WTC11 (cell line): ENCODE data around the gene TSC22D3. TPM values are rescaled to one million over a fixed set of nuclear protein-coding genes. Genes with fewer than 3 reads are reported as not detected.

ENCODE experiments used
- ATAC-seq: fragments of 200-7000 bp; cut with Tn5 transposase; 2 replicates; pipeline ENCODE4 v1.10.0; 2021; ENCODE audit warnings: mild to moderate bottlenecking, moderate library complexity
- CTCF ChIA-PET: fragments of 300-600 bp; sonication (Branson Sonifier 250); formaldehyde crosslinking; loops from one replicate; lab custom pipeline; 2021; ENCODE audit warnings: antibody characterized with exemption; lab: Charles Lee
- POLR2A ChIA-PET: fragments of 350-600 bp; sonication (Branson Sonifier 250); formaldehyde crosslinking; loops from one replicate; lab custom pipeline; 2021; ENCODE audit warnings: antibody characterized with exemption; lab: Charles Lee
- DNase-seq: peaks from one replicate; pipeline ENCODE4 v3.0.0; 2021; ENCODE audit warnings: low spot score
- H3K27ac Mint-ChIP-seq: 2 replicates; pipeline ENCODE4 v1.8.0; 2021; ENCODE audit warnings: mixed read lengths
- H3K27me3 Mint-ChIP-seq: 2 replicates; pipeline ENCODE4 v1.8.0; 2021; ENCODE audit warnings: low read depth, mild to moderate bottlenecking, moderate library complexity, mixed read lengths
- H3K36me3 Mint-ChIP-seq: 2 replicates; pipeline ENCODE4 v1.8.0; 2021; ENCODE audit warnings: mixed read lengths
- H3K4me1 Mint-ChIP-seq: 2 replicates; pipeline ENCODE4 v1.8.0; 2022; ENCODE audit warnings: mixed read lengths
- H3K4me3 Mint-ChIP-seq: 2 replicates; pipeline ENCODE4 v1.8.0; 2021; ENCODE audit warnings: mild to moderate bottlenecking, moderate library complexity, mixed read lengths
- H3K9me3 Mint-ChIP-seq: 2 replicates; pipeline ENCODE4 v1.8.0; 2021; ENCODE audit warnings: mixed read lengths
- AR ChIP-seq: fragments of 250-450 bp; sonication (Bioruptor Pico); IDR thresholded peaks from 2 replicates; pipeline ENCODE4 v1.9.0; 2021; ENCODE audit warnings: mild to moderate bottlenecking
- ATF1 ChIP-seq: sonication (generic); formaldehyde crosslinking; IDR thresholded peaks from 2 replicates; pipeline ENCODE4 v1.8.1; 2023; ENCODE audit warnings: mild to moderate bottlenecking, moderate library complexity, missing genetic modification reagents
- ATF3 ChIP-seq: sonication (generic); formaldehyde crosslinking; conservative IDR thresholded peaks from 2 replicates; pipeline ENCODE4 v1.8.1; 2022; ENCODE audit warnings: mild to moderate bottlenecking, missing genetic modification reagents
- CTCF ChIP-seq: fragments of 200-600 bp; IDR thresholded peaks from 2 replicates; pipeline ENCODE4 v1.8.0; 2022; ENCODE audit warnings: antibody characterized with exemption
- E2F1 ChIP-seq: sonication (generic); formaldehyde crosslinking; IDR thresholded peaks from 2 replicates; pipeline ENCODE4 v1.8.0; 2022; ENCODE audit warnings: mild to moderate bottlenecking, missing genetic modification reagents
- ELF4 ChIP-seq: sonication (generic); formaldehyde crosslinking; IDR thresholded peaks from 2 replicates; pipeline ENCODE4 v1.8.1; 2022; ENCODE audit warnings: low read depth, mild to moderate bottlenecking, moderate library complexity, missing genetic modification reagents
- ETV6 ChIP-seq: sonication (generic); formaldehyde crosslinking; IDR thresholded peaks from 2 replicates; pipeline ENCODE4 v1.8.1; 2022; ENCODE audit warnings: mild to moderate bottlenecking, missing genetic modification reagents
- IRF2 ChIP-seq: sonication (generic); formaldehyde crosslinking; IDR thresholded peaks from 2 replicates; pipeline ENCODE4 v1.8.0; 2022; ENCODE audit warnings: low read depth, missing genetic modification reagents, borderline replicate concordance
- NFE2L1 ChIP-seq: sonication (generic); formaldehyde crosslinking; IDR thresholded peaks from 2 replicates; pipeline ENCODE4 v1.8.1; 2023; ENCODE audit warnings: missing genetic modification reagents
- NR1H2 ChIP-seq: sonication (generic); formaldehyde crosslinking; IDR thresholded peaks from 2 replicates; pipeline ENCODE4 v1.9.0; 2021; ENCODE audit warnings: mild to moderate bottlenecking, moderate library complexity, missing genetic modification reagents
- PRDM15 ChIP-seq: sonication (generic); formaldehyde crosslinking; IDR thresholded peaks from 2 replicates; pipeline ENCODE4 v1.8.0; 2022; ENCODE audit warnings: missing genetic modification reagents
- SP1 ChIP-seq: sonication (generic); formaldehyde crosslinking; conservative IDR thresholded peaks from 2 replicates; pipeline ENCODE4 v1.8.1; 2022; ENCODE audit warnings: missing genetic modification reagents
- ZNF138 ChIP-seq: sonication (generic); formaldehyde crosslinking; conservative IDR thresholded peaks from 2 replicates; pipeline ENCODE4 v1.8.1; 2022; ENCODE audit warnings: mild to moderate bottlenecking, moderate library complexity, missing genetic modification reagents
- total RNA-seq: library from RNA; stranded (reverse); gene quantifications from 3 replicates; pipeline ENCODE4 v1.2.3, GENCODE V29; 2021

Gene TSC22D3
- total RNA-seq, 1 experiment from 2014 or later: 15.7 TPM

- peak; percentile 90 for TF ChIP-seq PRDM15 (CRISPR knock-in tag)
Observed at GRCh38 chrX:107775000-107775733, 420 bp downstream of the TSC22D3 start (continued).

GRCh38 chrX:107773906-107774435 is 1.6 kb downstream of the TSC22D3 start:
- Mint-ChIP-seq H3K36me3 (no peaks in the 10 kb centered on the region), H3K27ac (no peak overlapping the region), H3K4me3 (peak overlapping the region; percentile 55), H3K9me3 (no peaks in the 10 kb centered on the region), H3K4me1 (peaks cover 34% of the 10 kb centered on the region), H3K27me3 (peaks cover 31% of the 10 kb centered on the region)
- CTCF ChIA-PET: interaction anchor here (1.9 to 4.1 kb wide), 5 partner anchors 29 to 119 kb away, joined by 5 to 108 read pairs (median 35); no protein-coding TSS in a partner anchor
- TF ChIP-seq ATF1 (CRISPR knock-in tag): no peak
- TF ChIP-seq ATF3 (CRISPR knock-in tag): no peak
- TF ChIP-seq E2F1 (CRISPR knock-in tag): no peak
- TF ChIP-seq IRF2: no peak
- TF ChIP-seq SP1: no peak
- no peak for DNase-seq
- no peak for ATAC-seq
- POLR2A ChIA-PET: interaction anchor here (0.6 to 2.1 kb wide), 2 partner anchors 57 to 119 kb away, joined by 3 to 21 read pairs; no protein-coding TSS in a partner anchor

- ATAC-seq (peak; percentile 21), DNase-seq (peak; percentile 34)
- Mint-ChIP-seq H3K9me3 (no peaks in the 10 kb centered on the region), H3K36me3 (no peaks in the 10 kb centered on the region), H3K4me1 (peaks cover 34% of the 10 kb centered on the region), H3K27ac (no peak overlapping the region), H3K4me3 (no peak overlapping the region), H3K27me3 (peaks cover 31% of the 10 kb centered on the region)
- TF ChIP-seq PRDM15 (CRISPR knock-in tag) (peak; percentile 77), ETV6 (CRISPR knock-in tag) (no peak)
- ChIA-PET CTCF (interaction anchor here (1.0 to 3.0 kb wide), 5 partner anchors 57 to 119 kb away, joined by 4 to 35 read pairs (median 6); no protein-coding TSS in a partner anchor), POLR2A (interaction anchor here (1.2 kb wide), 1 partner anchor 57 kb away, joined by 5 read pairs; no protein-coding TSS in a partner anchor)
Observed at GRCh38 chrX:107773206-107773605, 2.4 kb downstream of the TSC22D3 start.

- Mint-ChIP-seq H3K4me3 (no peak overlapping the region), H3K9me3 (no peaks in the 10 kb centered on the region), H3K36me3 (no peaks in the 10 kb centered on the region), H3K27me3 (peaks cover 13% of the 10 kb centered on the region), H3K27ac (no peak overlapping the region), H3K4me1 (peaks cover 27% of the 10 kb centered on the region)
- ChIA-PET CTCF (no interaction called here), POLR2A (no interaction called here)
- ATAC-seq (no peak), DNase-seq (no peak)
- TF ChIP-seq CTCF: no peak
- no peak for TF ChIP-seq AR
- TF ChIP-seq NFE2L1 (CRISPR knock-in tag): no peak
- no peak for TF ChIP-seq ATF1 (CRISPR knock-in tag)
- TF ChIP-seq NR1H2 (CRISPR knock-in tag): no peak
- no peak for TF ChIP-seq ELF4 (CRISPR knock-in tag)
- TF ChIP-seq ZNF138 (CRISPR knock-in tag): no peak
Observed at GRCh38 chrX:107769581-107770317, 5.8 kb downstream of the TSC22D3 start.
